ENCODE data around the gene EPN3.
A peak's percentile ranks its signal among the peaks of the same experiment; 100 is the strongest.

The EPN3 gene

GRCh38 chr17:50560931-50561745 lies 28.6 kb downstream of the EPN3 start:
- H2BK15ac ChIP-seq (ENCODE audit: low read depth, poor library complexity, severe bottlenecking) = no peak overlapping the region
- no peaks in the 10 kb centered on the region for H3K79me1 ChIP-seq (replicated peaks; ENCODE audit: low read length, poor library complexity, severe bottlenecking)
- H3K4me3 ChIP-seq (ENCODE audit: insufficient read depth in 1 of 2, low read depth in 1 of 2, low read length in 2 of 2) = peak overlapping the region; percentile 65 to 69
- H2BK12ac ChIP-seq (ENCODE audit: low read length in 2 of 2) = no peak overlapping the region
- no peak overlapping the region for H2AFZ ChIP-seq (ENCODE audit: low read depth, low read length)
- H3K9me3 ChIP-seq (ENCODE audit: control insufficient read depth, low read length) = no peaks in the 10 kb centered on the region
- H3K18ac ChIP-seq (ENCODE audit: low read depth in 1 of 2, low read length in 2 of 2) = no peak overlapping the region
- no peak overlapping the region for H2AK5ac ChIP-seq (ENCODE audit: low read length, severe bottlenecking)
- no peak overlapping the region for H4K91ac ChIP-seq (ENCODE audit: low read length)
- WGBS = 1% methylated on average over 44 of the region's 88 CpGs
- no peak overlapping the region for H2BK5ac ChIP-seq (ENCODE audit: low read depth, low read length, poor library complexity, severe bottlenecking)
- no peak overlapping the region for H3K4ac ChIP-seq (ENCODE audit: low read depth in 1 of 2, low read length in 2 of 2)
- no peak overlapping the region for H3K23ac ChIP-seq (ENCODE audit: low read length in 2 of 2)
- no peak overlapping the region for H3K14ac ChIP-seq (ENCODE audit: low read length in 2 of 2)
- peaks cover 33% of the 10 kb centered on the region for H3K4me1 ChIP-seq (ENCODE audit: control insufficient read depth, insufficient read depth, low read depth, low read length)
- H3K4me2 ChIP-seq (ENCODE audit: low read length, poor library complexity, severe bottlenecking) = peak overlapping the region; percentile 76
- H3K36me3 ChIP-seq (ENCODE audit: control insufficient read depth in 1 of 2, insufficient read depth in 2 of 2, low read depth in 1 of 2, low read length in 2 of 2) = peaks cover 3 to 11% of the 10 kb centered on the region in 2 experiments
- no peak for DNase-seq
- no peak overlapping the region for H3K27ac ChIP-seq (ENCODE audit: low read length, poor library complexity, severe bottlenecking)
- H2BK120ac ChIP-seq (ENCODE audit: low read depth, low read length) = no peak overlapping the region
- peaks cover 33 to 73% of the 10 kb centered on the region in 2 experiments for H3K27me3 ChIP-seq (ENCODE audit: control insufficient read depth in 1 of 2, insufficient read depth in 1 of 2, low read length in 2 of 2)
- H3K9ac ChIP-seq (ENCODE audit: low read length) = peak overlapping the region; percentile 49
- no peak overlapping the region for H4K8ac ChIP-seq (ENCODE audit: low read length)

GRCh38 chr17:50561746-50562141 lies 29.2 kb downstream of the EPN3 start:
- H3K4ac ChIP-seq (ENCODE audit: low read depth in 1 of 2, low read length in 2 of 2) = no peak overlapping the region
- DNase-seq = no peak
- peaks cover 33% of the 10 kb centered on the region for H3K4me1 ChIP-seq (ENCODE audit: control insufficient read depth, insufficient read depth, low read depth, low read length)
- no peak overlapping the region for H3K4me3 ChIP-seq (ENCODE audit: insufficient read depth in 1 of 2, low read depth in 1 of 2, low read length in 2 of 2)
- H2BK120ac ChIP-seq (ENCODE audit: low read depth, low read length) = no peak overlapping the region
- H2BK15ac ChIP-seq (ENCODE audit: low read depth, poor library complexity, severe bottlenecking) = no peak overlapping the region
- H2BK5ac ChIP-seq (ENCODE audit: low read depth, low read length, poor library complexity, severe bottlenecking) = no peak overlapping the region
- H4K91ac ChIP-seq (ENCODE audit: low read length) = no peak overlapping the region
- no CpG with 5 or more reads among the region's 27 CpGs for WGBS
- H2BK12ac ChIP-seq (ENCODE audit: low read length in 2 of 2) = no peak overlapping the region
- no peak overlapping the region for H3K4me2 ChIP-seq (ENCODE audit: low read length, poor library complexity, severe bottlenecking)
- no peak overlapping the region for H3K14ac ChIP-seq (ENCODE audit: low read length in 2 of 2)
- H3K27me3 ChIP-seq (ENCODE audit: control insufficient read depth in 1 of 2, insufficient read depth in 1 of 2, low read length in 2 of 2) = peaks cover 39 to 79% of the 10 kb centered on the region in 2 experiments
- H3K9ac ChIP-seq (ENCODE audit: low read length) = no peak overlapping the region
- H2AFZ ChIP-seq (ENCODE audit: low read depth, low read length) = no peak overlapping the region
- H3K27ac ChIP-seq (ENCODE audit: low read length, poor library complexity, severe bottlenecking) = no peak overlapping the region
- no peaks in the 10 kb centered on the region for H3K79me1 ChIP-seq (replicated peaks; ENCODE audit: low read length, poor library complexity, severe bottlenecking)
- H3K23ac ChIP-seq (ENCODE audit: low read length in 2 of 2) = no peak overlapping the region
- H3K9me3 ChIP-seq (ENCODE audit: control insufficient read depth, low read length) = no peaks in the 10 kb centered on the region
- H2AK5ac ChIP-seq (ENCODE audit: low read length, severe bottlenecking) = no peak overlapping the region
- H4K8ac ChIP-seq (ENCODE audit: low read length) = no peak overlapping the region
- no peak overlapping the region for H3K18ac ChIP-seq (ENCODE audit: low read depth in 1 of 2, low read length in 2 of 2)
- peaks cover 0 to 5% of the 10 kb centered on the region in 2 experiments for H3K36me3 ChIP-seq (ENCODE audit: control insufficient read depth in 1 of 2, insufficient read depth in 2 of 2, low read depth in 1 of 2, low read length in 2 of 2)

- Histone ChIP-seq H3K14ac (ENCODE audit: low read length in 2 of 2) (no peak overlapping the region), H3K4me3 (ENCODE audit: insufficient read depth in 1 of 2, low read depth in 1 of 2, low read length in 2 of 2) (peak overlapping the region in 1 of 2 experiments; percentile 33), H2BK12ac (ENCODE audit: low read length in 2 of 2) (no peak overlapping the region), H3K27ac (ENCODE audit: low read length, poor library complexity, severe bottlenecking) (no peak overlapping the region), H2BK15ac (ENCODE audit: low read depth, poor library complexity, severe bottlenecking) (no peak overlapping the region), H3K23ac (ENCODE audit: low read length in 2 of 2) (no peak overlapping the region), H3K79me1 (replicated peaks; ENCODE audit: low read length, poor library complexity, severe bottlenecking) (no peaks in the 10 kb centered on the region), H3K4ac (ENCODE audit: low read depth in 1 of 2, low read length in 2 of 2) (no peak overlapping the region), H2AK5ac (ENCODE audit: low read length, severe bottlenecking) (no peak overlapping the region), H3K4me2 (ENCODE audit: low read length, poor library complexity, severe bottlenecking) (no peak overlapping the region), H2BK5ac (ENCODE audit: low read depth, low read length, poor library complexity, severe bottlenecking) (no peak overlapping the region), H4K91ac (ENCODE audit: low read length) (no peak overlapping the region), H3K27me3 (ENCODE audit: control insufficient read depth in 1 of 2, insufficient read depth in 1 of 2, low read length in 2 of 2) (peaks cover 40 to 79% of the 10 kb centered on the region in 2 experiments), H3K9ac (ENCODE audit: low read length) (no peak overlapping the region), H3K18ac (ENCODE audit: low read depth in 1 of 2, low read length in 2 of 2) (no peak overlapping the region), H4K8ac (ENCODE audit: low read length) (no peak overlapping the region), H2AFZ (ENCODE audit: low read depth, low read length) (no peak overlapping the region), H3K36me3 (ENCODE audit: control insufficient read depth in 1 of 2, insufficient read depth in 2 of 2, low read depth in 1 of 2, low read length in 2 of 2) (no peaks in the 10 kb centered on the region), H3K9me3 (ENCODE audit: control insufficient read depth, low read length) (no peaks in the 10 kb centered on the region), H2BK120ac (ENCODE audit: low read depth, low read length) (no peak overlapping the region), H3K4me1 (ENCODE audit: control insufficient read depth, insufficient read depth, low read depth, low read length) (peaks cover 33% of the 10 kb centered on the region)
- DNase-seq = no peak
- WGBS = 3% methylated on average over 22 of the region's 22 CpGs
These were observed 29.9 kb downstream of the EPN3 start for GRCh38 chr17:50562242-50563091.

- H3K79me1 ChIP-seq (replicated peaks; ENCODE audit: low read length, poor library complexity, severe bottlenecking) = no peaks in the 10 kb centered on the region
- WGBS = 17% methylated on average over 3 of the region's 4 CpGs
- no peak for DNase-seq
- peaks cover 40 to 84% of the 10 kb centered on the region in 2 experiments for H3K27me3 ChIP-seq (ENCODE audit: control insufficient read depth in 1 of 2, insufficient read depth in 1 of 2, low read length in 2 of 2)
- no peak overlapping the region for H3K27ac ChIP-seq (ENCODE audit: low read length, poor library complexity, severe bottlenecking)
- H2BK120ac ChIP-seq (ENCODE audit: low read depth, low read length) = no peak overlapping the region
- H3K9ac ChIP-seq (ENCODE audit: low read length) = no peak overlapping the region
- no peak overlapping the region for H4K91ac ChIP-seq (ENCODE audit: low read length)
- no peak overlapping the region for H3K23ac ChIP-seq (ENCODE audit: low read length in 2 of 2)
- H3K4me2 ChIP-seq (ENCODE audit: low read length, poor library complexity, severe bottlenecking) = no peak overlapping the region
- H2BK15ac ChIP-seq (ENCODE audit: low read depth, poor library complexity, severe bottlenecking) = no peak overlapping the region
- H3K14ac ChIP-seq (ENCODE audit: low read length in 2 of 2) = no peak overlapping the region
- H3K4me3 ChIP-seq (ENCODE audit: insufficient read depth in 1 of 2, low read depth in 1 of 2, low read length in 2 of 2) = no peak overlapping the region
- no peak overlapping the region for H2BK12ac ChIP-seq (ENCODE audit: low read length in 2 of 2)
- no peak overlapping the region for H3K4ac ChIP-seq (ENCODE audit: low read depth in 1 of 2, low read length in 2 of 2)
- H3K18ac ChIP-seq (ENCODE audit: low read depth in 1 of 2, low read length in 2 of 2) = no peak overlapping the region
- no peaks in the 10 kb centered on the region for H3K36me3 ChIP-seq (ENCODE audit: control insufficient read depth in 1 of 2, insufficient read depth in 2 of 2, low read depth in 1 of 2, low read length in 2 of 2)
- no peak overlapping the region for H2BK5ac ChIP-seq (ENCODE audit: low read depth, low read length, poor library complexity, severe bottlenecking)
- H3K9me3 ChIP-seq (ENCODE audit: control insufficient read depth, low read length) = no peaks in the 10 kb centered on the region
- H2AK5ac ChIP-seq (ENCODE audit: low read length, severe bottlenecking) = no peak overlapping the region
- H3K4me1 ChIP-seq (ENCODE audit: control insufficient read depth, insufficient read depth, low read depth, low read length) = peaks cover 33% of the 10 kb centered on the region
- H2AFZ ChIP-seq (ENCODE audit: low read depth, low read length) = no peak overlapping the region
- H4K8ac ChIP-seq (ENCODE audit: low read length) = no peak overlapping the region
These were observed 30.6 kb downstream of the EPN3 start for GRCh38 chr17:50563092-50563511.

Measured in mesenchymal stem cell (in vitro differentiated cells and primary cell).